Thoracic aorta (tissue), 2 donors: ENCODE measurements around the gene GMIP. TPM values are rescaled to one million over a fixed set of nuclear protein-coding genes. Genes with fewer than 3 reads are reported as not detected.

ENCODE experiments used
- ATAC-seq: fragments of 150-250 bp; one replicate; pipeline ENCODE4 v1.8.0; 2017; ENCODE audit warnings: low read depth; ENCODE audit not compliant: insufficient number of reproducible peaks, low FRiP score
- DNase-seq: peaks from one replicate; pipeline ENCODE4 v3.0.0-alpha.2; 2020; ENCODE audit warnings: low spot score
- H3K27ac ChIP-seq, 2 donors: fragments of 200-600 bp; sonication (generic); 1 replicate in 1 of 2; 2 replicates in 1 of 2; pipeline ENCODE4 v1.5.1; 2016; ENCODE audit warnings: mild to moderate bottlenecking in 2 of 2, moderate library complexity in 2 of 2
- H3K27me3 ChIP-seq: fragments of 200-600 bp; sonication (generic); replicated peaks from 2 replicates; pipeline ENCODE4 v1.6.0; 2016; ENCODE audit warnings: mild to moderate bottlenecking; ENCODE audit not compliant: insufficient read depth
- H3K36me3 ChIP-seq: fragments of 200-600 bp; sonication (generic); one replicate; pipeline ENCODE4 v1.5.1; 2016
- H3K4me1 ChIP-seq, 2 donors: fragments of 200-600 bp; sonication (generic); 1 replicate in 1 of 2; 2 replicates in 1 of 2; pipeline versions ENCODE4 v1.5.1 to v1.6.0; 2016; ENCODE audit warnings: low read depth in 2 of 2, mild to moderate bottlenecking in 1 of 2; ENCODE audit not compliant: control insufficient read depth in 1 of 2
- H3K4me3 ChIP-seq: fragments of 200-600 bp; sonication (generic); 2 replicates; pipeline ENCODE4 v1.5.1; 2016; ENCODE audit warnings: mild to moderate bottlenecking
- H3K9me3 ChIP-seq: fragments of 200-600 bp; sonication (generic); 2 replicates; pipeline ENCODE4 v1.5.1; 2016
- total RNA-seq, 2 donors: library from RNA; depleted of rRNA; stranded (reverse); fragments of >200 nt; gene quantifications; one replicate each; pipeline versions ENCODE4 v1.1.0 to v1.2.3, GENCODE V29; 2016
- TF ChIP-seq, protein P1 (sequence below): fragments of 200-600 bp; sonication (generic); IDR thresholded peaks from one replicate; pipeline ENCODE4 v1.5.1; 2019; ENCODE audit warnings: antibody characterized with exemption

GMIP gene
- total RNA-seq, 2 donors from 2014 or later = 12.5 to 13.1 TPM

DNA sequence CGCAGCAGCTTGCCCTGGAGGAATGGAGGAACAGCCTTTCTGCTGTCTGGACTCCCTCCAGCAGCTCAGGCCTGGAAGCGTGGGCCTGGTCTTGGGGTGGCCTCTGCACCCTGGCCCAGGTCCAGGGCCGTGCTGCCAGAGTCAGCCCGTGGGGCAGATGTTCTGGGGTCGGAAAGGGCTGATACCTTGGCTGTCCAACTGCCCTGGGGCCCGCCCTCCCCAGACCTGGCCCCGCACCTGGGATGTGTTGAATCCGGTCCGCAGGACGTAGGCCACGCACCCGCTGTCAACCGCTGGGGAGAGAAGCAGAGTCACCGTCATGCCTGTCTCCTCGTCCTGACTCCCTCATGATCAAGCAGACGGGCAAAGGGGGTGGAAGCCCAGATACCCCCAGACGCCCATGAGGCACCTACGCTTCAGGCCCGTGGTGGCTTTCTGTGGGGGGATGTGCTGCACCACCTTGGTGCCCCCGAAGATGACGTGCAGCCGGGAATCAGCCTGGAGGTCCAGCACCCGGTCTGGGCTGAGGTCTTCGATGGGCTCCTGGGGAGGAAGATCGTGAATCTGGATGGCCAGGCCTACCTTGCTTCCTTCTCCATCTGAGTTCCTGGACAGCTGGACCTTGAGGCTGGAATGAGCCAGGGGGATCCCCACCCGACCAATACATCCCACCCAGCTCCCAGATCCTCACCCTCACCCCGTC lies 12.3 kb upstream of the GMIP start:
- Histone ChIP-seq H3K4me3 (no peak overlapping the region), H3K9me3 (no peaks in the 10 kb centered on the region), H3K36me3 (peaks cover 75% of the 10 kb centered on the region), H3K4me1 (no peaks in the 10 kb centered on the region), H3K27me3 (no peaks in the 10 kb centered on the region), H3K27ac (no peak overlapping the region)
- DNase-seq (no peak), ATAC-seq (no peak)
- TF ChIP-seq, protein P1, sequence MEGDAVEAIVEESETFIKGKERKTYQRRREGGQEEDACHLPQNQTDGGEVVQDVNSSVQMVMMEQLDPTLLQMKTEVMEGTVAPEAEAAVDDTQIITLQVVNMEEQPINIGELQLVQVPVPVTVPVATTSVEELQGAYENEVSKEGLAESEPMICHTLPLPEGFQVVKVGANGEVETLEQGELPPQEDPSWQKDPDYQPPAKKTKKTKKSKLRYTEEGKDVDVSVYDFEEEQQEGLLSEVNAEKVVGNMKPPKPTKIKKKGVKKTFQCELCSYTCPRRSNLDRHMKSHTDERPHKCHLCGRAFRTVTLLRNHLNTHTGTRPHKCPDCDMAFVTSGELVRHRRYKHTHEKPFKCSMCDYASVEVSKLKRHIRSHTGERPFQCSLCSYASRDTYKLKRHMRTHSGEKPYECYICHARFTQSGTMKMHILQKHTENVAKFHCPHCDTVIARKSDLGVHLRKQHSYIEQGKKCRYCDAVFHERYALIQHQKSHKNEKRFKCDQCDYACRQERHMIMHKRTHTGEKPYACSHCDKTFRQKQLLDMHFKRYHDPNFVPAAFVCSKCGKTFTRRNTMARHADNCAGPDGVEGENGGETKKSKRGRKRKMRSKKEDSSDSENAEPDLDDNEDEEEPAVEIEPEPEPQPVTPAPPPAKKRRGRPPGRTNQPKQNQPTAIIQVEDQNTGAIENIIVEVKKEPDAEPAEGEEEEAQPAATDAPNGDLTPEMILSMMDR = no peak

DNA sequence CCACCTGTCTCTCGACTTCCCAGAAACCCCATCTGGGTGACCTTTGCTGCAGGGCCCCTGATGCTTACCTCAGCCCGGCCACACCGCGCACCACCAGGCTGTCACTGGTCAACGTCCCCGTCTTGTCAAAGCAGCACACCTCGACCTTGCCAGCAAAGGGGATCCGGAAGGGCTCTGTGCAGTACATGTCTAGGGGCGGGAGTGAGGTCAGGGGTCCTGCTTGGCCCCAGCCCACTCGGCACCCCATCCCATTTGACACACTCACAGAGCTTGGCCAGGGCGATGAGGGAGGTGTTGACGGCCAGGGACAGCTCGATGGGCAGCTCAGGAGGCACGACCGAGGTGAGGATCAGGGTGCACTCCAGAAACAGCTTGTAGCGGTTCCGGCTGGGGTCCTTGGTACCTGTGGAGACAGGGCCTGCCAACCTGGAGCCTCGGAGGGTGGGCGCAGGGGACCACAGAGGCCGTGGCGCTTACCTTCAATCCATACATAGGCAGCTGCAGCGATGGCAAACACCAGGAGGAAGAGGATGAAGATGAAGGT lies 11.7 kb upstream of the GMIP start:
- no peak for ATAC-seq
- H3K27me3 ChIP-seq = no peaks in the 10 kb centered on the region
- no peaks in the 10 kb centered on the region for H3K9me3 ChIP-seq
- H3K36me3 ChIP-seq = peaks cover 81% of the 10 kb centered on the region
- H3K27ac ChIP-seq = no peak overlapping the region
- no peaks in the 10 kb centered on the region for H3K4me1 ChIP-seq
- DNase-seq = no peak
- TF ChIP-seq, protein P1 = no peak
- no peak overlapping the region for H3K4me3 ChIP-seq

DNA sequence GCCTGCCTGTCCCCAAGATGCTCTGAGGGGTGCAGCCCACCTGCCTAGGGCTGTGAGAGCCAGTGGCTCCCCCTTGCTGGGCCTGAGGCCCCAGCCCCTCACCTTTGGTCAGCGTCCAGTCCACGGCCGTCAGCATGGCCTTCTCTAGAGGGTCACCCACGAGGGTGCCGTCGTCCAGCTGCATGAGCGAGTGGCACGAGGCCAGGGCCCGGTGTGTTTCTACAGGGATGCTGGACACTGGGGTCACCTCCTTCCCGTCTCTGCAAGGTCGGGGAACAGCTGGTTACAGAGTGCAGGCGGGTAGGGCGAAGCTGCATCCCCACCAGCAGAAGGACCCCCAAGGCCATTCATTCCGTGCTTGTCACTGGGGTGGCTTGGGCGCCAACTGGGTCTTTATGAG lies 11.0 kb upstream of the GMIP start:
- Histone ChIP-seq H3K4me3 (no peak overlapping the region), H3K27me3 (no peaks in the 10 kb centered on the region), H3K27ac (no peak overlapping the region), H3K36me3 (peaks cover 87% of the 10 kb centered on the region), H3K4me1 (no peaks in the 10 kb centered on the region), H3K9me3 (no peaks in the 10 kb centered on the region)
- DNase-seq (no peak), ATAC-seq (no peak)
- TF ChIP-seq, protein P1 = no peak

DNA sequence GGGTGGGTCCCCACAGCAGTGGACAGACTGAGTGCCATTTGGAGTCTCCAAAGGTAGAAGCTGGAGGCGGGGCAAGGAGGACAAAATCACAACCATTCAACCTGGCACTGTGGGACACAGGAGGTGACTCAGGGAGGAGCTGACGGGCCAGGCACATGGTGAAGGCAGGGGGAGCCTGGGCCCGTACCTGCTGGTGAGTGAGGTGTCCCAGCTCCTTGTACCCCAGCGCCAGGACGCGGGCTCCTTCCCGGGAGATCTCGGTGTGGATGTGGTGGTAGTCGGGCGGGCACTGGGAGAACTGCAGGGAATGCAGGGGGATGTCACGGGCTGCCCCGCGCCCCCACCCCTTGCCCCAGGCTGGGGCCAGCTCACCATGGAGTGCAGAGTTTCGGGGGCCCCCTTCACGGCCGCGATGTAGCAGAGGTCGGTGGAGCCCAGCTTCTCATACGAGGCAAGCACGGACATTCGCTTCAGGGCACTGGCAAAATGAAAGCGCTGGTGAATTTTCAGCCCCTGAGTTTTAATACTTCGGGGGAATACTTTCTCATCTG lies 10.2 kb upstream of the GMIP start:
- Histone ChIP-seq H3K27ac (no peak overlapping the region), H3K27me3 (no peaks in the 10 kb centered on the region), H3K9me3 (no peaks in the 10 kb centered on the region), H3K4me3 (no peak overlapping the region), H3K4me1 (no peaks in the 10 kb centered on the region), H3K36me3 (peaks cover 90% of the 10 kb centered on the region)
- ATAC-seq = no peak
- DNase-seq = no peak
- TF ChIP-seq, protein P1 = no peak

DNA sequence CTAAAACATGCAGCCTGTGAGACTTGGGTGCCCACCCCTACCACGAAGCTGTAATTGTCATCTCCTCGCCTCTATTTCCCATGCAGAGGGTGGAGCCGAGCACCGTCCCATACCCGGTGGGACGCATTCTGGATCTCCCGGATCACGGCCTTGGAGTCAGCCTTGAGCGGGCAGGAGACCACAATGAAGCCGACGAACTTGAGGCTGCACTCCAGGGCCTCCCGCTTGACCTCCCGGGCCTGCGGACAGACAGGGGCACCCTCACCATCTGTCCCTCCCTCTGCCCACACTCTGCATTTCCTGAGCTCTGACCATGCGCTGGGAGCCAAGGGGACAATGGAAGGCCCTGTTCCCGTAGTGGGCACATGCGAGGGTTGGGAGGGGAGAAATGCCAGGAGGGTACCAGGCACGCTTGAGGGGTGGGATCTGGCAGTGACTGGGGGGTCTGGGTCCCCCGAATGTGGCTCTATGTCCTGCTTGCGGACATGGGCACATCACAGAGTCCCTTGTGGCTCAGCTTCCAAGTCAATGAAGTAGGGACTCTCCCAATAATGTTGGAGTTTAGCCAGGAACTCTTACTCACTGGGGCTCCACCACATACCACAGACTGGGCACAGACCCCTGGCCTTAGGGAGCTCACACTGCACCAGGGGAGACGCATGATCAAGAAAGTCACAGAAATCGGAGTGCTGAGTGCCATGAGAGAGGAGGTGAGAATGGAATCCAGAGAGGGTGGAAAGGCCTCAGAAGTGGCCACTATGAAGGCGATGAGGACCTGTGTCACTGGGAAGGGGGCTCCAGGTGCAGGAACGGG lies 9.2 kb upstream of the GMIP start:
- Histone ChIP-seq H3K36me3 (peaks cover 87% of the 10 kb centered on the region), H3K27ac (no peak overlapping the region), H3K9me3 (no peaks in the 10 kb centered on the region), H3K4me1 (no peaks in the 10 kb centered on the region), H3K27me3 (no peaks in the 10 kb centered on the region), H3K4me3 (no peak overlapping the region)
- TF ChIP-seq, protein P1 = no peak
- no peak for ATAC-seq
- no peak for DNase-seq
